SKM-1 (cell line): ENCODE measurements around the gene MATN3.

Experiments
- DNase-seq: peaks from one replicate; lab custom pipeline; 2025; ENCODE audit not compliant: unreplicated experiment; lab: John Stamatoyannopoulos, UW

Gene MATN3

GRCh38 chr2:20037660-20038059 lies 25.2 kb upstream of the MATN3 start:
- no peak for DNase-seq

- no peak for DNase-seq
Observed at GRCh38 chr2:20035955-20036666, 23.6 kb upstream of the MATN3 start.

GRCh38 chr2:20034821-20035220 lies 22.4 kb upstream of the MATN3 start:
- DNase-seq: no peak

GRCh38 chr2:20034218-20034617 lies 21.8 kb upstream of the MATN3 start:
- no peak for DNase-seq

- no peak for DNase-seq
Observed at GRCh38 chr2:20033322-20033721, 20.9 kb upstream of the MATN3 start.

- no peak for DNase-seq
Observed at GRCh38 chr2:20030224-20030623, 17.8 kb upstream of the MATN3 start.

GRCh38 chr2:20027705-20028434 lies 15.4 kb upstream of the MATN3 start:
- DNase-seq: no peak

GRCh38 chr2:20027260-20027677 lies 14.8 kb upstream of the MATN3 start:
- no peak for DNase-seq

GRCh38 chr2:20025065-20025786 lies 12.8 kb upstream of the MATN3 start:
- no peak for DNase-seq

- no peak for DNase-seq
Observed at GRCh38 chr2:20023688-20024087, 11.2 kb upstream of the MATN3 start.

- no peak for DNase-seq
Observed at GRCh38 chr2:20021405-20022009, 9.0 kb upstream of the MATN3 start.

- no peak for DNase-seq
Observed at GRCh38 chr2:20019747-20020146, 7.3 kb upstream of the MATN3 start.

GRCh38 chr2:20018601-20019152 lies 6.2 kb upstream of the MATN3 start:
- no peak for DNase-seq

- DNase-seq: no peak
Observed at GRCh38 chr2:20016346-20016745, 3.9 kb upstream of the MATN3 start.

- peak; percentile 19 for DNase-seq
Observed at GRCh38 chr2:20015482-20016083, 3.1 kb upstream of the MATN3 start.

- DNase-seq: no peak
Observed at GRCh38 chr2:20013126-20013849, 820 bp upstream of the MATN3 start.

GRCh38 chr2:20012032-20012281 lies 511 bp downstream of the MATN3 start:
- no peak for DNase-seq

- no peak for DNase-seq
Observed at GRCh38 chr2:20011276-20012031, 1.0 kb downstream of the MATN3 start.

- DNase-seq: no peak
Observed at GRCh38 chr2:20008703-20009102, 3.8 kb downstream of the MATN3 start.
